ENCODE results near the gene OR52A5. TPM values are rescaled to one million over a fixed set of nuclear protein-coding genes. Genes with fewer than 3 reads are reported as not detected.
A peak's percentile ranks its signal among the peaks of the same experiment; 100 is the strongest.

The OR52A5 gene
- total and polyA plus RNA-seq, 2 of the 13 experiments (the other 11 are each of a cell fraction or from before 2014, with no cell fraction given), result not detected

DNA sequence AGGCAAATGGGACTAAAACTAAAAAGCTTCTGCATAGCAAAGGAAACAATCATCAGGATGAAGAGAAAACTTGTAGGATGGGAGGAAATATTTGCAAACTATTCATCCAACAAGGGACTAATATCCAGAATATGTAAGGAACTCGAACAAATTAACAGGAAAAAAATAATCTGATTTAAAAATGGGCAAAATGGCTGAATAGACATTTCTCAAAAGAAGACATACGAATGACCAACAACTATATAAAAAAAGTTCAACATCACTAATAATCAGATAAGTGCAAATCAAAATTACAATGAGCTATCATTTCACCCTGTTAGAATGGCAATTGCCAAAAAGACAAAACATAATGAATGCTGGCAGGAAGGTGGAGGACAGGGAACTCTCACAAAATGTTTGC, 56.8 kb downstream of the OR52A5 start:
- Histone ChIP-seq H4K20me1 (ENCODE audit: insufficient read depth, low read length) (no peaks in the 10 kb centered on the region), H3K27me3 (ENCODE audit: control insufficient read depth in 1 of 2, insufficient read depth in 2 of 2, low read length in 2 of 2) (peaks cover 0 to 4% of the 10 kb centered on the region in 2 experiments; a peak in 2 of 5 replicates), H2AFZ (ENCODE audit: low read length) (no peak overlapping the region), H3K4me2 (ENCODE audit: low read depth, low read length) (no peak overlapping the region), H3K9ac (ENCODE audit: insufficient read depth, low read depth, low read length) (no peak overlapping the region), H3K4me3 (replicated peaks in 1 of 3; ENCODE audit: insufficient read depth in 1 of 3, low read depth in 2 of 3, low read length in 3 of 3) (no peak overlapping the region), H3K36me3 (replicated peaks in 1 of 2; ENCODE audit: control insufficient read depth in 1 of 2, insufficient read depth in 2 of 2, low read length in 2 of 2) (no peaks in the 10 kb centered on the region), H3K79me2 (ENCODE audit: insufficient read depth, low read length) (no peaks in the 10 kb centered on the region), H3K27ac (ENCODE audit: extremely low read length, insufficient read depth, low read length) (no peak overlapping the region), H3K4me1 (ENCODE audit: insufficient read depth, low read length) (no peaks in the 10 kb centered on the region), H3K9me3 (ENCODE audit: low read length) (no peaks in the 10 kb centered on the region)
- no peak for ATAC-seq
- 1% methylated on average over 2 of the region's 2 CpGs for WGBS (ENCODE audit: low lambda C conversion rate)
- intact Hi-C loops (cut with micrococcal nuclease; ENCODE audit: unreplicated experiment), result no loop called here
- BruUV-seq (replicated peaks), result no TSS peak
- POLR2A ChIA-PET, result no interaction called here
- DNase-seq (ENCODE audit: low spot score), result no peak
- in situ Hi-C loops (cut with HindIII; ENCODE audit: extremely low pct_ligation_motif_present, low pct_unique_long_range_greater_than_20kb), result no loop called here
- FAIRE-seq, result no peak
- CTCF ChIA-PET (ENCODE audit: low intra/inter-chr PET ratio, low total read pairs), result no interaction called here
- peak; percentile 31 to 35; a peak in 2 of 4 replicates for TF ChIP-seq MAFK (conservative IDR thresholded peaks at IDR 0.05 in 1 of 2, IDR thresholded peaks at IDR 0.05 in 1 of 2; ENCODE audit: low read length in 2 of 2)
- TF ChIP-seq MEIS2 (CRISPR knock-in tag; IDR thresholded peaks at IDR 0.05), result no peak
- TF ChIP-seq MAFF (IDR thresholded peaks at IDR 0.05; ENCODE audit: low read depth, low read length), result 0 out of 2 replicates have a peak, but pooled peaks have one; percentile 4

Other genes starting within 250 kb of the OR52A5 start
- gene OR51A7, start 234.6 kb downstream of the OR52A5 start, total RNA-seq (2016; rRNA removed; fragmentation: Illumina TruSeq; extraction: Trizol), result not detected in 2 replicates
- not detected in 2 replicates for gene OR51A7, start 234.6 kb downstream of the OR52A5 start, polyA plus RNA-seq (2011; rRNA removed)
- not detected in 2 replicates for gene OR51G2, start 219.0 kb downstream of the OR52A5 start, total RNA-seq (2016; rRNA removed; fragmentation: Illumina TruSeq; extraction: Trizol)
- gene OR51G2, start 219.0 kb downstream of the OR52A5 start, polyA plus RNA-seq (2011; rRNA removed), result not detected in 2 replicates
- not detected in 2 replicates for gene OR51G1, start 214.0 kb downstream of the OR52A5 start, total RNA-seq (2016; rRNA removed; fragmentation: Illumina TruSeq; extraction: Trizol)
- gene OR51G1, start 214.0 kb downstream of the OR52A5 start, polyA plus RNA-seq (2011; rRNA removed), result not detected in 2 replicates
- gene OR51A4, start 190.8 kb downstream of the OR52A5 start, total RNA-seq (2016; rRNA removed; fragmentation: Illumina TruSeq; extraction: Trizol), result not detected in 2 replicates
- gene OR51A4, start 190.8 kb downstream of the OR52A5 start, polyA plus RNA-seq (2011; rRNA removed), result not detected in 2 replicates
- gene OR51A2, start 182.6 kb downstream of the OR52A5 start, total RNA-seq (2016; rRNA removed; fragmentation: Illumina TruSeq; extraction: Trizol), result not detected in 2 replicates
- gene OR51A2, start 182.6 kb downstream of the OR52A5 start, polyA plus RNA-seq (2011; rRNA removed), result not detected in 2 replicates
- not detected in 2 replicates for gene OR51L1, start 143.5 kb downstream of the OR52A5 start, total RNA-seq (2016; rRNA removed; fragmentation: Illumina TruSeq; extraction: Trizol)
- gene OR51L1, start 143.5 kb downstream of the OR52A5 start, polyA plus RNA-seq (2011; rRNA removed), result not detected in 2 replicates
- not detected in 2 replicates for gene OR52J3, start 91.8 kb downstream of the OR52A5 start, total RNA-seq (2016; rRNA removed; fragmentation: Illumina TruSeq; extraction: Trizol)
- not detected in 2 replicates for gene OR52J3, start 91.8 kb downstream of the OR52A5 start, polyA plus RNA-seq (2011; rRNA removed)
- not detected in 2 replicates for gene OR52E2, start 78.7 kb downstream of the OR52A5 start, total RNA-seq (2016; rRNA removed; fragmentation: Illumina TruSeq; extraction: Trizol)
- not detected in 2 replicates for gene OR52E2, start 78.7 kb downstream of the OR52A5 start, polyA plus RNA-seq (2011; rRNA removed)
- gene OR52E1, start 68.8 kb downstream of the OR52A5 start, total RNA-seq (2016; rRNA removed; fragmentation: Illumina TruSeq; extraction: Trizol), result not detected in 2 replicates
- gene OR52E1, start 68.8 kb downstream of the OR52A5 start, polyA plus RNA-seq (2011; rRNA removed), result not detected in 2 replicates
- gene OR52A1, start 16.4 kb upstream of the OR52A5 start, total RNA-seq (2016; rRNA removed; fragmentation: Illumina TruSeq; extraction: Trizol), result not detected in 2 replicates
- not detected in 2 replicates for gene OR52A1, start 16.4 kb upstream of the OR52A5 start, polyA plus RNA-seq (2011; rRNA removed)
- gene OR51V1, start 62.3 kb upstream of the OR52A5 start, total RNA-seq (2016; rRNA removed; fragmentation: Illumina TruSeq; extraction: Trizol), result not detected in 2 replicates
- gene OR51V1, start 62.3 kb upstream of the OR52A5 start, polyA plus RNA-seq (2011; rRNA removed), result not detected in 2 replicates
- gene HBB, start 88.7 kb upstream of the OR52A5 start, total RNA-seq (2016; rRNA removed; fragmentation: Illumina TruSeq; extraction: Trizol), result not detected in 2 replicates
- not detected in 2 replicates for gene HBB, start 88.7 kb upstream of the OR52A5 start, polyA plus RNA-seq (2011; rRNA removed)
- gene HBD, start 96.1 kb upstream of the OR52A5 start, total RNA-seq (2016; rRNA removed; fragmentation: Illumina TruSeq; extraction: Trizol), result not detected in 2 replicates
- gene HBD, start 96.1 kb upstream of the OR52A5 start, polyA plus RNA-seq (2011; rRNA removed), result not detected in 2 replicates
- gene HBG1, start 111.5 kb upstream of the OR52A5 start, total RNA-seq (2016; rRNA removed; fragmentation: Illumina TruSeq; extraction: Trizol), result not detected in 2 replicates
- gene HBG1, start 111.5 kb upstream of the OR52A5 start, polyA plus RNA-seq (2011; rRNA removed), result not detected in 2 replicates
- not detected in 2 replicates for gene HBG2, start 116.4 kb upstream of the OR52A5 start, total RNA-seq (2016; rRNA removed; fragmentation: Illumina TruSeq; extraction: Trizol)
- gene HBG2, start 116.4 kb upstream of the OR52A5 start, polyA plus RNA-seq (2011; rRNA removed), result not detected in 2 replicates
- gene HBE1, start 131.6 kb upstream of the OR52A5 start, total RNA-seq (2016; rRNA removed; fragmentation: Illumina TruSeq; extraction: Trizol), result 0.35 and 0.52 TPM in 2 replicates
- 0.24 and 0.31 TPM in 2 replicates for gene HBE1, start 131.6 kb upstream of the OR52A5 start, polyA plus RNA-seq (2011; rRNA removed)
- gene OR51B4, start 163.6 kb upstream of the OR52A5 start, total RNA-seq (2016; rRNA removed; fragmentation: Illumina TruSeq; extraction: Trizol), result 0.11 and 0.22 TPM in 2 replicates
- 0.07 and 0.33 TPM in 2 replicates for gene OR51B4, start 163.6 kb upstream of the OR52A5 start, polyA plus RNA-seq (2011; rRNA removed)
- not detected in 2 replicates for gene OR51B2, start 185.9 kb upstream of the OR52A5 start, total RNA-seq (2016; rRNA removed; fragmentation: Illumina TruSeq; extraction: Trizol)
- gene OR51B2, start 185.9 kb upstream of the OR52A5 start, polyA plus RNA-seq (2011; rRNA removed), result not detected in 2 replicates
- gene OR51B5, start 205.2 kb upstream of the OR52A5 start, total RNA-seq (2016; rRNA removed; fragmentation: Illumina TruSeq; extraction: Trizol), result 0.18 and 0.20 TPM in 2 replicates
- gene OR51B5, start 205.2 kb upstream of the OR52A5 start, polyA plus RNA-seq (2011; rRNA removed), result 0.16 TPM in 2 replicates
- not detected in 2 replicates for gene OR51B6, start 213.2 kb upstream of the OR52A5 start, total RNA-seq (2016; rRNA removed; fragmentation: Illumina TruSeq; extraction: Trizol)
- not detected in 2 replicates for gene OR51B6, start 213.2 kb upstream of the OR52A5 start, polyA plus RNA-seq (2011; rRNA removed)
- not detected in 2 replicates for gene OR51M1, start 245.5 kb upstream of the OR52A5 start, total RNA-seq (2016; rRNA removed; fragmentation: Illumina TruSeq; extraction: Trizol)
- not detected in 2 replicates for gene OR51M1, start 245.5 kb upstream of the OR52A5 start, polyA plus RNA-seq (2011; rRNA removed)